Fibroblast of mammary gland (primary cell): ENCODE results near the gene KIF26A.

Experiments used
- DNase-seq: peaks from one replicate; pipeline ENCODE4 v3.0.0-alpha.2; 2010; ENCODE audit warnings: low read depth
- H3K4me3 ChIP-seq: 2 replicates; pipeline ENCODE4 v1.5.1; 2011; ENCODE audit warnings: low read depth, mild to moderate bottlenecking, low read length, moderate library complexity; ENCODE audit not compliant: control insufficient read depth
- CTCF ChIP-seq: conservative IDR thresholded peaks from 2 replicates; pipeline ENCODE4 v1.5.1; 2011; ENCODE audit warnings: low read depth, low read length, inconsistent platforms; ENCODE audit not compliant: control insufficient read depth, insufficient read depth

Gene KIF26A

GRCh38 chr14:104109731-104110361 is 28.5 kb upstream of the KIF26A start:
- DNase-seq = no peak
- no peak for TF ChIP-seq CTCF
- H3K4me3 ChIP-seq = no peak overlapping the region

GRCh38 chr14:104110491-104111209 is 27.7 kb upstream of the KIF26A start:
- TF ChIP-seq CTCF = no peak
- H3K4me3 ChIP-seq = no peak overlapping the region

GRCh38 chr14:104111301-104112112 is 26.9 kb upstream of the KIF26A start:
- no peak for DNase-seq
- no peak for TF ChIP-seq CTCF

More at GRCh38 chr14:104110491-104111209, 27.7 kb upstream of the KIF26A start:
- no peak for DNase-seq

GRCh38 chr14:104112113-104112505 is 26.3 kb upstream of the KIF26A start:
- no peak for TF ChIP-seq CTCF
- no peak for DNase-seq
- no peak overlapping the region for H3K4me3 ChIP-seq

More at GRCh38 chr14:104111301-104112112, 26.9 kb upstream of the KIF26A start:
- no peak overlapping the region for H3K4me3 ChIP-seq

GRCh38 chr14:104112609-104113571 is 25.5 kb upstream of the KIF26A start:
- TF ChIP-seq CTCF = no peak
- no peak overlapping the region for H3K4me3 ChIP-seq
- DNase-seq = no peak
